GM21381 (cell line): ENCODE data around the gene MCRIP2.
A peak's percentile ranks its signal among the peaks of the same experiment; 100 is the strongest.

ENCODE experiments used
- ATAC-seq: cut with Tn5 transposase; IDR thresholded peaks from one replicate; pipeline ENCODE4 v1.9.1; 2021; ENCODE audit warnings: mild to moderate bottlenecking, moderate library complexity; ENCODE audit not compliant: unreplicated experiment

Gene MCRIP2

GRCh38 chr16:631808-632358 lies 9.7 kb upstream of the MCRIP2 start:
- no peak for ATAC-seq

GRCh38 chr16:632486-633335 lies 8.9 kb upstream of the MCRIP2 start:
- ATAC-seq: no peak

DNA sequence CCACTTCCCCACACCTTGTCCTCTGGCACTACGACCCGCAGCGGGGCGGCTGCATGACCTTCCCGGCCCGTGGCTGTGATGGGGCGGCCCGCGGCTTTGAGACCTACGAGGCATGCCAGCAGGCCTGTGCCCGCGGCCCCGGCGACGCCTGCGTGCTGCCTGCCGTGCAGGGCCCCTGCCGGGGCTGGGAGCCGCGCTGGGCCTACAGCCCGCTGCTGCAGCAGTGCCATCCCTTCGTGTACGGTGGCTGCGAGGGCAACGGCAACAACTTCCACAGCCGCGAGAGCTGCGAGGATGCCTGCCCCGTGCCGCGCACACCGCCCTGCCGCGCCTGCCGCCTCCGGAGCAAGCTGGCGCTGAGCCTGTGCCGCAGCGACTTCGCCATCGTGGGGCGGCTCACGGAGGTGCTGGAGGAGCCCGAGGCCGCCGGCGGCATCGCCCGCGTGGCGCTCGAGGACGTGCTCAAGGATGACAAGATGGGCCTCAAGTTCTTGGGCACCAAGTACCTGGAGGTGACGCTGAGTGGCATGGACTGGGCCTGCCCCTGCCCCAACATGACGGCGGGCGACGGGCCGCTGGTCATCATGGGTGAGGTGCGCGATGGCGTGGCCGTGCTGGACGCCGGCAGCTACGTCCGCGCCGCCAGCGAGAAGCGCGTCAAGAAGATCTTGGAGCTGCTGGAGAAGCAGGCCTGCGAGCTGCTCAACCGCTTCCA lies 8.1 kb upstream of the MCRIP2 start:
- no peak for ATAC-seq

- no peak for ATAC-seq
Measured at GRCh38 chr16:634051-634670, 7.5 kb upstream of the MCRIP2 start.

GRCh38 chr16:634996-635395 lies 6.6 kb upstream of the MCRIP2 start:
- no peak for ATAC-seq

DNA sequence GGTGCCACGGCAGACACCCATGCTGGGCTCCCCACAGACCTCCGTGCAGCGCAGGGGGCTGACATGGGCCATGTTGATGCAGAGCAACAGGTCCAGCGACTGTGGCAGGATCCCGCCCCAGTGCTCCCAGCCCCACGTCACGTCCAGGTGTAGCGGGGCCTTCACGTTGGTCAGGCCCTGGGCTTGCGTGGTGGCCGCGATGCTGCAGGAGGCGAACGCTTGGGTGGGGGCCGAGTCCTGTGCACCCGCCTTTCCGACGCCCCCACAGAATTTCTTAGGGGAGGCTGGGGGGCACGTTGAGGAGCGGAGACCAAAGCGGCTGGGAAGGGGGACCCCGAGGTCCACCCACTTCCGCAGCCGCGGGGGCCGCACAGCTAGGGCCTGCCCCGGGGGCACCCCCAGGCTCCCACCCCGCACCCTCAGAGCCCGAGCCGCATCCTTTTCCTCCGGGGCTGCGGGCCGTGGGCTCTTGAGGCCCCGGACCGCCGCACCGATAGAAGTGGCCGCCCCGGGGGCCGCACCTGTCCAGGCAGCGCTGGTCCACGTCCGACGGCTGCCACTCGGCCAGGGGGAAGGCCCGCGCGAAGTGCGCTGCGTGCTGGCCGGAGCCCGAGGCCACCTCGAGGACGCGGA lies 5.9 kb upstream of the MCRIP2 start:
- ATAC-seq: peak; percentile 2

- ATAC-seq: peak; percentile 57
Measured at GRCh38 chr16:636206-637080, 5.2 kb upstream of the MCRIP2 start, which contains the start of gene METTL26. Gene METTL26 (minus strand): TSS chr16:636305. CDS start chr16:636290, 15 bp downstream.

DNA sequence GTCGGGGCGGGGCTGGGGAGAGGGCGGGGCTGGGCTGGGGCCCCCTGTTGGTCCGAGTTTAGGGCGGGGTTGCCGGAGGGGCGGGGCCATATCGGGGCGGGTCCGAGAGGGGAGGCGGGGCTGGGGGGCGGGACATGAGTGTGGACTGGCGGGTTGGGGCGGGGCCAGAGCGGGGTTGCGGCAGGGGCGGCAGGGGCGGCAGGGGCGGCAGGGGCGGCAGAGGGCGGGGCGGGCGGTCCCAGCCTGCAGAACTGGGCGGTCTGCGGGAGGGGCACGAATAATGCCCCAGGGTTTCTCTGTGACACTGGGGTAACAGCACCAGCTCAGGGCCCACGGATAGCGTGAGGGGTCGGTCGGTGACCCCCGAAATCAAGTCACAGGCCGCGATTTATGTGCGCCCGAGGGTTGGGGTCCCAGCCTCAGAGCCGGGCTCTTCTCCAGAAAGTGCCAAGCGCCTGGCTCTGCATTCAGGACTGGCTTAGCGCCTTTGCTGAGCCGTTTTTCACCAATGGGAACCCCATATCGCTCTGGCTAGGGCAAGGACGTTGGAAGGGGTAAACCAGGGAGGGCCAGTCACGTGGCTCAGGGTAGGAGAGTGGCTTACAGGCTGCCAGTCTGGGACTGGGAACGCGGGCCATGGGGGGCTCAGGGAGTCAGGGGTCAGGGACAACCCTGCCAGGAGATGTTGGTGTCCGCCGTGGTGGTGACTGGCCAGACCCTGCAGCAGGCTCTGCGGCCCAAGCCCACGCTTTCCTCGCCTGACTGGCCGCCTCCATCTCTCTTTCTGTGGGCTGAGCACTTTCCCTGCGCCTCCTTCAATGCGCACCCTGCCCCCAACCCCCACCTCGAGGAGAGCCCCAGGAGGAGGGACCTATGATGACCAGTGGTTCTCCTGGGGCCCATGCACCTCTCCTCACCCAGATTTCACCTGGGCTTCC lies 4.3 kb upstream of the MCRIP2 start:
- ATAC-seq: no peak

- ATAC-seq: no peak
Measured at GRCh38 chr16:638034-638543, 3.5 kb upstream of the MCRIP2 start.

GRCh38 chr16:638836-639235 lies 2.8 kb upstream of the MCRIP2 start:
- no peak for ATAC-seq

- no peak for ATAC-seq
Measured at GRCh38 chr16:640614-641013, 1.0 kb upstream of the MCRIP2 start.

DNA sequence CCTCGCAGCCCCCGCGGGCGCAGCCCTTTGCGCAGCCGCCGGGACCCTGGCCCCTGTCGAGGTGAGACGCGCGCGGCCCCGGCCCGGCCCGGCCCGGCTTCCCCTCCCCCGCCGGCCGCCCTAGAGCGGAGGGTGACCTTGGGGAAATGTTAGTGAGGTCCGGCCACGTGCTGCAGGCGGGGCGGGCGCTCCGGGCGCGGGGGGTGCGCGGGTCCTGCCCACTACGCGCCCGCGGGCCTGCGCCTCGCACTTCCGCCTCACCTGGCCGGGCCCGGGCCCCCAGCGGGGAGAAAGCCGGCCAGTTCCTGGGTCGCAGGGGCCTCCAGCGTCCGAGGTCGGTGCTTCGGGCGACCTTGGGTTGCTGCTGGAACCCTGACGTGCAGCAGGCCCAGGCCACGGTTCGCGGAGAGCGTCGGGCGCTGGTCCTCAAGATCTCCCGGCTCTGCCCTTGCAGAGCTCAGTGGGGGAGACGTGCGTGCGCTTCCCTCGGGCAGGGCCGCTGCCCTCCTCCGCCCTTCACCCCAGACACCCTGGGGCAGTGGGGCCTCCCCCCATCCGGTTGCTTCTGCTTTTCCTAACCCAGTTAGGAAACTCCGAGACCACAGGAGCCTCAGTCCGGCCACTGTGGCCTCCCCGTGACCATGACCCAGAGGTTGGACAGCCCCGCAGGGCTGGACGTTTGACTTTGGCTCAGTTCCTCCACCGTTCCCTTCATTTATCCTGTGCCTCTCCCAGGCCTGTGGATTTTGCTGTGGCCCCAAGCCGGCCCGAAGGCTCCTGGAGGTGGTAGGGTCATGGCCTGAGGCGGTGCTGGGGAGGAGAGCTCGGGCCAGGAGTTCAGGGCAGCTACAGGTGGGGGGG lies 791 bp downstream of the MCRIP2 start:
- peak; percentile 46 for ATAC-seq

DNA sequence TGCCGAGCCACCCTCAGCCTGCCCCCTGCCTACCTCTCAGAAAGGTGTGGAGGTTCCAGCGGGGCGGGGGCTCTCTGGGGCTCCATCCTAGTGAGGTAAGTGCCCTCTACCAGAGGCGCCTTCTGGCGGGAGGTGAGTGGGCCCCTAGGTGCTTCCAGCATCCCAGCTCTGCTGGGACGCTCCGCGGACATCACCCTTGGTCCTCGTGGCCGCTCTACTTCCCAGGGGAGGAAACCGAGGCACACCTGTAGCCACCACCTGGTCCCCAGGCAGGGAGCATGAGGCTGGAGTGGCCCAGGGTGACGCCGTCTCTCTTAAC lies 1.4 kb downstream of the MCRIP2 start:
- no peak for ATAC-seq

GRCh38 chr16:644556-644955 lies 2.9 kb downstream of the MCRIP2 start:
- no peak for ATAC-seq

- ATAC-seq: no peak
Measured at GRCh38 chr16:645852-646678, 4.4 kb downstream of the MCRIP2 start.

- ATAC-seq: no peak
Measured at GRCh38 chr16:646679-647172, 5.1 kb downstream of the MCRIP2 start.
